ENCODE measurements around the gene FSCN2. TPM values are rescaled to one million over a fixed set of nuclear protein-coding genes. Genes with fewer than 3 reads are reported as not detected.
A peak's percentile ranks its signal among the peaks of the same experiment; 100 is the strongest.

FSCN2 gene
- total and polyA plus RNA-seq, 2 of the 4 experiments (the other 2 are of a cell fraction) = 0.18 to 0.84 TPM

DNA sequence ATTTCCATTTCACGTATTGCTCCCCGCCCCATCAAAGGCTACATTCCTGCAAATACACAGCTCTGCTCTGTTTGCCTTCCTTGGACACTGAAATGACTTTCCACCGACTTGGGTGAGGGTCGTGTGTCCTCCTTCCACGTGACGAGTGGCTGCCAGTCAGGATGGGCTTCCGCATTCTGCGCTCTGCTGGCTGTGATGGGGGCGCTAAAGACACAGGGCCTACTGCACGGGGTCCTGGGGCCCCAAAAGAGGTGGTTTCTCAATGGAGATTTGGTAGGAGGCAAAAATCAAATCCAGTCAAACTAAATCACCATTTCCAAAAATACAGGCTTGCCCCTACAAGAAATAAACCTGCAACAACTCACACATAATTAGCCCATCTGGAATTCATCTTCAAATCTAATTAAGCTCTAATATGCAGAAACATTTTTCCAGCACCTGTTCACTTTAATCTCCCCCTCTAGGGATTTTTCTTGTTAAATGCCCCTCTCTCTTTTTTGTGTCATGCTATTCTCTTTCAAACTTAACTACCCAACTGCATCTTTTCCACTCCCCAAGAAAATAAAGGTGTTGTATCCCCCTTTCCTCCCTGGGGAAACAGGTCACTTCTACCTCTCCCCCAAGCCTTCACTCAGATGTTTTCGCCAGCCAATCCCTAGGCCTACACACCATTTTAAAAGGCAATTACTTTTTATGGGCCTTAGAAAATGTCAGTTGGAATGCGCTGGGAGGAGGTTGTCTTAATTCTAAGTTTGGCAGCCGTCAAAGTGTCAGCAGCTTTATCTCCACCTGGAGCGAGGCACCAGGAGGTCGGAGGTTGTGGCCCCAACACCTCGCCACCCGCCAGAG is 45.8 kb downstream of the FSCN2 start:
- POLR2A ChIA-PET (ENCODE audit: unreplicated experiment) = no interaction called here
- no peak overlapping the region for H4K8ac ChIP-seq (ENCODE audit: low read depth in 2 of 2, low read length in 2 of 2)
- no peak overlapping the region for H3K56ac ChIP-seq (ENCODE audit: extremely low read depth, insufficient read depth, low read length)
- intact Hi-C loops (cut with micrococcal nuclease) (no loop called here), in situ Hi-C loops (cut with MboI; ENCODE audit: low sequenced_read_pairs) (no loop called here), dilution Hi-C loops (cut with HindIII; ENCODE audit: low sequenced_read_pairs, unreplicated experiment) (no loop called here)
- CTCF ChIA-PET = interaction anchor here (1.5 kb wide), 1 partner anchor 10 kb away, joined by 3 read pairs; no protein-coding TSS in a partner anchor
- H4K91ac ChIP-seq (ENCODE audit: insufficient read depth, low read depth, low read length) = no peak overlapping the region
- WGBS, 2 experiments (ENCODE audit: extremely low coverage in 2 of 2, insufficient read length in 1 of 2) = 95% methylated on average over 6 of the region's 17 CpGs; no CpG with 5 or more reads in 1 of the 2 experiments
- H3K4me3 ChIP-seq (ENCODE audit: insufficient read depth, low read depth, low read length) = no peak overlapping the region
- 0 out of 2 replicates have a peak overlapping the region, but pooled peaks have one; percentile 1 for H2AK5ac ChIP-seq (ENCODE audit: low read depth, low read length)
- no TSS peak for BruUV-seq (replicated peaks)
- no peak overlapping the region for H3K9ac ChIP-seq (ENCODE audit: low read depth, low read length)
- H3K14ac ChIP-seq (replicated peaks; ENCODE audit: low read depth, low read length) = no peak overlapping the region
- no peak for ATAC-seq (ENCODE audit: low read depth)
- H3K79me1 ChIP-seq (ENCODE audit: low read depth in 1 of 2, low read length in 2 of 2) = peaks cover 43 to 93% of the 10 kb centered on the region in 2 experiments
- H3K27ac ChIP-seq (ENCODE audit: insufficient read depth, low read length) = no peak overlapping the region
- H3K4ac ChIP-seq (ENCODE audit: low read depth, low read length) = peak overlapping the region; percentile 24; the same call in 1 of the 2 replicates
- no peak overlapping the region for H3K23ac ChIP-seq (ENCODE audit: low read depth, low read length)
- no peak overlapping the region for H2BK15ac ChIP-seq (ENCODE audit: low read depth, low read length)
- no peak overlapping the region for H3K4me2 ChIP-seq (ENCODE audit: low read depth, low read length)
- no peak overlapping the region for H2BK5ac ChIP-seq (ENCODE audit: low read depth, low read length, poor library complexity, severe bottlenecking)
- H4K5ac ChIP-seq (ENCODE audit: low read depth, low read length) = no peak overlapping the region
- H2BK20ac ChIP-seq (ENCODE audit: low read depth, low read length) = no peak overlapping the region
- no peak overlapping the region; the same call in 1 of the 2 replicates for H2BK120ac ChIP-seq (ENCODE audit: low read depth, low read length)
- no peaks in the 10 kb centered on the region for H3K9me3 ChIP-seq (ENCODE audit: control insufficient read depth, insufficient read depth, low read length)
- peaks cover 25% of the 10 kb centered on the region for H4K20me1 ChIP-seq (ENCODE audit: insufficient read depth, low read length)
- no peak for DNase-seq
- TF ChIP-seq MAFK (IDR thresholded peaks at IDR 0.05; ENCODE audit: low read depth, low read length) = no peak
- no peak for TF ChIP-seq BHLHE40 (IDR thresholded peaks at IDR 0.05; ENCODE audit: low read depth, low read length)
- TF ChIP-seq RCOR1 (IDR thresholded peaks at IDR 0.05; ENCODE audit: insufficient replicate concordance, low read length) = no peak
- no peak for TF ChIP-seq POLR2A (IDR thresholded peaks at IDR 0.05; ENCODE audit: low read depth, low read length)
- TF ChIP-seq ELK1 (IDR thresholded peaks at IDR 0.05; ENCODE audit: borderline replicate concordance, low read depth, low read length) = no peak
- no peak for TF ChIP-seq MXI1 (IDR thresholded peaks at IDR 0.05; ENCODE audit: borderline replicate concordance, low read depth, low read length)
- no peak for TF ChIP-seq MAZ (IDR thresholded peaks at IDR 0.05; ENCODE audit: borderline replicate concordance, low read depth, low read length)
- TF ChIP-seq, protein P1, sequence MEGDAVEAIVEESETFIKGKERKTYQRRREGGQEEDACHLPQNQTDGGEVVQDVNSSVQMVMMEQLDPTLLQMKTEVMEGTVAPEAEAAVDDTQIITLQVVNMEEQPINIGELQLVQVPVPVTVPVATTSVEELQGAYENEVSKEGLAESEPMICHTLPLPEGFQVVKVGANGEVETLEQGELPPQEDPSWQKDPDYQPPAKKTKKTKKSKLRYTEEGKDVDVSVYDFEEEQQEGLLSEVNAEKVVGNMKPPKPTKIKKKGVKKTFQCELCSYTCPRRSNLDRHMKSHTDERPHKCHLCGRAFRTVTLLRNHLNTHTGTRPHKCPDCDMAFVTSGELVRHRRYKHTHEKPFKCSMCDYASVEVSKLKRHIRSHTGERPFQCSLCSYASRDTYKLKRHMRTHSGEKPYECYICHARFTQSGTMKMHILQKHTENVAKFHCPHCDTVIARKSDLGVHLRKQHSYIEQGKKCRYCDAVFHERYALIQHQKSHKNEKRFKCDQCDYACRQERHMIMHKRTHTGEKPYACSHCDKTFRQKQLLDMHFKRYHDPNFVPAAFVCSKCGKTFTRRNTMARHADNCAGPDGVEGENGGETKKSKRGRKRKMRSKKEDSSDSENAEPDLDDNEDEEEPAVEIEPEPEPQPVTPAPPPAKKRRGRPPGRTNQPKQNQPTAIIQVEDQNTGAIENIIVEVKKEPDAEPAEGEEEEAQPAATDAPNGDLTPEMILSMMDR (conservative IDR thresholded peaks at IDR 0.05; ENCODE audit: low read depth, low read length) = no peak
- TF ChIP-seq CHD1 (IDR thresholded peaks at IDR 0.05; ENCODE audit: low read depth, low read length) = no peak
- TF ChIP-seq CEBPB (IDR thresholded peaks at IDR 0.05; ENCODE audit: low read depth, low read length) = no peak
- TF ChIP-seq RAD21 (IDR thresholded peaks at IDR 0.05; ENCODE audit: low read length) = no peak
- TF ChIP-seq NFE2L2 (IDR thresholded peaks at IDR 0.05; ENCODE audit: low read depth, low read length) = no peak
- no peak for TF ChIP-seq RFX5 (IDR thresholded peaks at IDR 0.05; ENCODE audit: low read depth, low read length)
- no peak for TF ChIP-seq SMC3 (IDR thresholded peaks at IDR 0.05; ENCODE audit: low read depth, low read length)
- no peak for TF ChIP-seq FOS (IDR thresholded peaks at IDR 0.05; ENCODE audit: low read depth, low read length)
- no peaks in the 10 kb centered on the region for H3K27me3 ChIP-seq (ENCODE audit: control insufficient read depth, insufficient read depth, low read length)
- peaks cover 45% of the 10 kb centered on the region for H3K9me1 ChIP-seq (ENCODE audit: insufficient read depth, low read length)
- peak overlapping the region; percentile 5 for H2AK9ac ChIP-seq (replicated peaks; ENCODE audit: low read depth, low read length, poor library complexity)
- peaks cover 47% of the 10 kb centered on the region for H3K36me3 ChIP-seq (ENCODE audit: control insufficient read depth, insufficient read depth, low read length)
- H2AFZ ChIP-seq (replicated peaks; ENCODE audit: low read length, poor library complexity) = no peak overlapping the region
- H3K4me1 ChIP-seq (ENCODE audit: control insufficient read depth, insufficient read depth, low read length) = peaks cover 26% of the 10 kb centered on the region
- H3K18ac ChIP-seq (ENCODE audit: low read depth, low read length) = no peak overlapping the region

Measured in IMR-90 (cell line).